Activated T-helper 2 cell treated with anti-CD3 and anti-CD28 coated beads, Interferon-gamma antibody, Interleukin-2, Interleukin-4, amounts not matched to agents 10 μg/mL and 5 μg/mL and 100 μg/mL, durations not matched to agents 14 hours and 24 hours and 36 hours (primary cell): ENCODE measurements around the gene KCTD14. TPM values are rescaled to one million over a fixed set of nuclear protein-coding genes. Genes with fewer than 3 reads are reported as not detected.
"Not testable (repeated sequence)": the region's sequence is repeated elsewhere in the genome, so short reads cannot be mapped to it uniquely, and the experiment has no call there.

Experiments
- DNase-seq: peaks from one replicate; pipeline ENCODE4 v3.0.0; 2021; ENCODE audit warnings: low spot score
- H3K27ac Mint-ChIP-seq: one replicate; pipeline ENCODE4 v1.8.0; 2021; ENCODE audit warnings: mixed read lengths
- H3K27me3 Mint-ChIP-seq: one replicate; pipeline ENCODE4 v1.8.0; 2021; ENCODE audit warnings: low read depth, mixed read lengths
- H3K36me3 Mint-ChIP-seq: one replicate; pipeline ENCODE4 v1.8.0; 2021; ENCODE audit warnings: low read depth, mixed read lengths
- H3K4me1 Mint-ChIP-seq: one replicate; pipeline ENCODE4 v1.8.0; 2021; ENCODE audit warnings: low read depth, mixed read lengths
- H3K4me3 Mint-ChIP-seq: one replicate; pipeline ENCODE4 v1.8.0; 2021; ENCODE audit warnings: low read depth, mild to moderate bottlenecking, moderate library complexity, mixed read lengths
- H3K9me3 Mint-ChIP-seq: one replicate; pipeline ENCODE4 v1.8.0; 2021; ENCODE audit warnings: mixed read lengths
- intact Hi-C: fragments of 100-400 bp; cut with micrococcal nuclease; formaldehyde crosslinking; loops from one replicate; pipeline ENCODE4 v1.15.1; 2023
- total RNA-seq: library from RNA; stranded (reverse); gene quantifications from 2 replicates; pipeline ENCODE4 v1.2.3, GENCODE V29; 2022

The KCTD14 gene
- total RNA-seq, 1 donor from 2014 or later: 0.34 TPM

- intact Hi-C loops: no loop called here
- Mint-ChIP-seq H3K9me3 (no peaks in the 10 kb centered on the region), H3K36me3 (no peaks in the 10 kb centered on the region), H3K27ac (no peak overlapping the region), H3K27me3 (peaks cover 4% of the 10 kb centered on the region), H3K4me1 (no peaks in the 10 kb centered on the region), H3K4me3 (no peak overlapping the region)
- DNase-seq: no peak
Measured at GRCh38 chr11:78009062-78009461, 14.0 kb downstream of the KCTD14 start.

- no peak for DNase-seq
- intact Hi-C loops: no loop called here
- Mint-ChIP-seq H3K27ac (no peak overlapping the region), H3K4me1 (peaks cover 1% of the 10 kb centered on the region), H3K4me3 (no peak overlapping the region), H3K9me3 (no peaks in the 10 kb centered on the region), H3K36me3 (no peaks in the 10 kb centered on the region), H3K27me3 (peaks cover 3% of the 10 kb centered on the region)
Measured at GRCh38 chr11:78000193-78000592, 22.9 kb downstream of the KCTD14 start.

- Mint-ChIP-seq H3K4me1 (peaks cover 1% of the 10 kb centered on the region), H3K9me3 (no peaks in the 10 kb centered on the region), H3K36me3 (no peaks in the 10 kb centered on the region), H3K27ac (no peak overlapping the region), H3K27me3 (peaks cover 3% of the 10 kb centered on the region), H3K4me3 (no peak overlapping the region)
- intact Hi-C loops: loop anchor here (2.0 kb wide), 1 partner anchor 223 kb away; no protein-coding TSS in a partner anchor
- no peak for DNase-seq
Measured at GRCh38 chr11:77999446-78000030, 23.5 kb downstream of the KCTD14 start.

GRCh38 chr11:77994434-77995362, 28.4 kb downstream of the KCTD14 start, which contains the start of gene INTS4:
TSS of gene INTS4 (minus strand) at chr11:77994668. CDS start at chr11:77994643, 25 bp downstream.
- peak within 1 kb of the TSS; percentile 91 for H3K4me3 Mint-ChIP-seq
- peaks cover 15% of the 10 kb centered on the region for H3K4me1 Mint-ChIP-seq
- H3K27ac Mint-ChIP-seq: peak within 1 kb of the TSS; percentile 76
- H3K9me3 Mint-ChIP-seq: no peaks in the 10 kb centered on the region
- H3K27me3 Mint-ChIP-seq: no peaks in the 10 kb centered on the region
- peak; percentile 99 for DNase-seq
- peaks cover 6% of the 10 kb centered on the region for H3K36me3 Mint-ChIP-seq
- intact Hi-C loops: loop anchor here (1.0 to 2.0 kb wide), 3 partner anchors 174 to 580 kb away; partner anchors contain the start of genes KCTD21, NARS2, RSF1 and USP35

- H3K27ac Mint-ChIP-seq: peak overlapping the region; percentile 76
- H3K4me1 Mint-ChIP-seq: peaks cover 15% of the 10 kb centered on the region
- H3K36me3 Mint-ChIP-seq: peaks cover 6% of the 10 kb centered on the region
- intact Hi-C loops: loop anchor here (1.0 to 2.0 kb wide), 3 partner anchors 174 to 581 kb away; partner anchors contain the start of genes KCTD21, NARS2, RSF1 and USP35
- no peaks in the 10 kb centered on the region for H3K9me3 Mint-ChIP-seq
- no peak for DNase-seq
- H3K4me3 Mint-ChIP-seq: peak overlapping the region; percentile 91
- no peaks in the 10 kb centered on the region for H3K27me3 Mint-ChIP-seq
Measured at GRCh38 chr11:77993902-77994301, 29.2 kb downstream of the KCTD14 start.

GRCh38 chr11:77990981-77991380, 32.1 kb downstream of the KCTD14 start:
- no peak for DNase-seq
- peaks cover 33% of the 10 kb centered on the region for H3K36me3 Mint-ChIP-seq
- intact Hi-C loops: no loop called here
- H3K27ac Mint-ChIP-seq: no peak overlapping the region
- no peaks in the 10 kb centered on the region for H3K27me3 Mint-ChIP-seq
- no peak overlapping the region for H3K4me3 Mint-ChIP-seq
- peaks cover 23% of the 10 kb centered on the region for H3K4me1 Mint-ChIP-seq
- H3K9me3 Mint-ChIP-seq: no peaks in the 10 kb centered on the region

- H3K4me3 Mint-ChIP-seq, H3K9me3 Mint-ChIP-seq, H3K27me3 Mint-ChIP-seq, DNase-seq, H3K27ac Mint-ChIP-seq, intact Hi-C loops: not testable (repeated sequence)
- peaks cover 71% of the 10 kb centered on the region for H3K36me3 Mint-ChIP-seq
- H3K4me1 Mint-ChIP-seq: peaks cover 24% of the 10 kb centered on the region
Measured at GRCh38 chr11:77986456-77986855, 36.6 kb downstream of the KCTD14 start.

- DNase-seq: no peak
- Mint-ChIP-seq H3K36me3 (peaks cover 73% of the 10 kb centered on the region), H3K27me3 (no peaks in the 10 kb centered on the region), H3K4me1 (peaks cover 13% of the 10 kb centered on the region), H3K9me3 (no peaks in the 10 kb centered on the region), H3K4me3 (no peak overlapping the region), H3K27ac (no peak overlapping the region)
- intact Hi-C loops: no loop called here
Measured at GRCh38 chr11:77981346-77981947, 41.6 kb downstream of the KCTD14 start.

- Mint-ChIP-seq H3K4me3 (no peak overlapping the region), H3K36me3 (peaks cover 16% of the 10 kb centered on the region), H3K4me1 (no peaks in the 10 kb centered on the region), H3K27me3 (no peaks in the 10 kb centered on the region), H3K27ac (no peak overlapping the region), H3K9me3 (no peaks in the 10 kb centered on the region)
- DNase-seq: no peak
- intact Hi-C loops: no loop called here
Measured at GRCh38 chr11:77968337-77968736, 54.7 kb downstream of the KCTD14 start.

- intact Hi-C loops: no loop called here
Measured at GRCh38 chr11:77967753-77968152, 55.3 kb downstream of the KCTD14 start.

GRCh38 chr11:77967121-77967520, 56.0 kb downstream of the KCTD14 start:
- Mint-ChIP-seq H3K4me1 (no peaks in the 10 kb centered on the region), H3K27ac (no peak overlapping the region), H3K27me3 (no peaks in the 10 kb centered on the region), H3K9me3 (no peaks in the 10 kb centered on the region), H3K4me3 (no peak overlapping the region), H3K36me3 (peaks cover 13% of the 10 kb centered on the region)
- no peak for DNase-seq
- intact Hi-C loops: no loop called here

More at GRCh38 chr11:77967753-77968152, 55.3 kb downstream of the KCTD14 start:
- H3K27ac Mint-ChIP-seq: no peak overlapping the region
- no peaks in the 10 kb centered on the region for H3K27me3 Mint-ChIP-seq
- DNase-seq: no peak
- no peaks in the 10 kb centered on the region for H3K9me3 Mint-ChIP-seq
- no peak overlapping the region for H3K4me3 Mint-ChIP-seq
- H3K4me1 Mint-ChIP-seq: no peaks in the 10 kb centered on the region
- H3K36me3 Mint-ChIP-seq: peaks cover 13% of the 10 kb centered on the region

- DNase-seq: no peak
- no peaks in the 10 kb centered on the region for H3K27me3 Mint-ChIP-seq
- intact Hi-C loops: no loop called here
- peaks cover 13% of the 10 kb centered on the region for H3K36me3 Mint-ChIP-seq
- no peak overlapping the region for H3K4me3 Mint-ChIP-seq
- no peak overlapping the region for H3K27ac Mint-ChIP-seq
- no peaks in the 10 kb centered on the region for H3K4me1 Mint-ChIP-seq
- no peaks in the 10 kb centered on the region for H3K9me3 Mint-ChIP-seq
Measured at GRCh38 chr11:77966338-77966737, 56.7 kb downstream of the KCTD14 start.
